ENCODE measurements around the gene OR8S1. TPM values are rescaled to one million over a fixed set of nuclear protein-coding genes. Genes with fewer than 3 reads are reported as not detected.
"Not testable (repeated sequence)": the region's sequence is repeated elsewhere in the genome, so short reads cannot be mapped to it uniquely, and the experiment has no call there.

The OR8S1 gene, protein sequence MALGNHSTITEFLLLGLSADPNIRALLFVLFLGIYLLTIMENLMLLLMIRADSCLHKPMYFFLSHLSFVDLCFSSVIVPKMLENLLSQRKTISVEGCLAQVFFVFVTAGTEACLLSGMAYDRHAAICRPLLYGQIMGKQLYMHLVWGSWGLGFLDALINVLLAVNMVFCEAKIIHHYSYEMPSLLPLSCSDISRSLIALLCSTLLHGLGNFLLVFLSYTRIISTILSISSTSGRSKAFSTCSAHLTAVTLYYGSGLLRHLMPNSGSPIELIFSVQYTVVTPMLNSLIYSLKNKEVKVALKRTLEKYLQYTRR
- not detected for polyA plus RNA-seq (ENCODE audit: insufficient read length in 4 of 4)

DNA sequence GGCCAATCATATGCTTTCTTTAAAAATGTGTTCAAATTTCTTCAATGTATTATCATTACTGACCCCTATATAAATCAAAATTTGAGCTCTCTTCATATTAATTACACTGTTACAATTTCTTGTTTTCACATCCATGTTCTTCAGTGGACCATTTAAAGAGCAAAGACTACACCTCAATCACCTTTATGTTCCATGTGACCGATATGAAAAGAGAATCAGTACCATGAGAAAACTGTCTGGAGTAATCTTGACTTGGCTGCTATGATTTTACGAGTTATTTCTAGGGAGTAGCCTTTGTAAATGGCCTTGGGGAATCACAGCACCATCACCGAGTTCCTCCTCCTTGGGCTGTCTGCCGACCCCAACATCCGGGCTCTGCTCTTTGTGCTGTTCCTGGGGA lies at the start of gene OR8S1:
Gene OR8S1 (plus strand): TSS at position 301 of the 400 bp plus-strand sequence. CDS start 0 bp downstream, at position 301.
- DNase-seq (ENCODE audit: low read depth in 4 of 4, low spot score in 3 of 4): no peak

DNA sequence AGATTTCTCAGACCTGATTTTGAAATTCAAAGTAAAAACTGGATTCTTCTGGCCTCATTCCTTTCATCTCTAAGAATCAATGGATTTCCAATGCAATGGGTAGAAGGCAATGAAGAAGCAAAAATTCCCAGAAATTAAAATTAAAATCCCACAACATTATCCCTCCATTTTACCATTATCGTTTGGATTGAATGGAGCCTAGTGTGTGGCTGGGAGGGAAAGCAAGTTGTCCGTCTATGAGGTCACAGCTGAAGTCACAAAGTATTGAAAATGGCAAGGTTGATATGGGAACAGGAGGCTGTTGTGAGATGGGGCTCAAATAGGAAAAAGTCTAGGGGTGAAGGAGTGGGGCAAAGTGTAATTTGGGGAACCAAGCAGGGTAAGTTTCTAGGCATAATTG lies 43.2 kb upstream of the OR8S1 start, which contains the start of gene C12orf54:
Gene C12orf54 (plus strand): TSS at position 301 of the 400 bp plus-strand sequence. CDS start 799 bp downstream, outside the sequence.
- DNase-seq (ENCODE audit: low read depth in 4 of 4, low spot score in 3 of 4): no peak

DNA sequence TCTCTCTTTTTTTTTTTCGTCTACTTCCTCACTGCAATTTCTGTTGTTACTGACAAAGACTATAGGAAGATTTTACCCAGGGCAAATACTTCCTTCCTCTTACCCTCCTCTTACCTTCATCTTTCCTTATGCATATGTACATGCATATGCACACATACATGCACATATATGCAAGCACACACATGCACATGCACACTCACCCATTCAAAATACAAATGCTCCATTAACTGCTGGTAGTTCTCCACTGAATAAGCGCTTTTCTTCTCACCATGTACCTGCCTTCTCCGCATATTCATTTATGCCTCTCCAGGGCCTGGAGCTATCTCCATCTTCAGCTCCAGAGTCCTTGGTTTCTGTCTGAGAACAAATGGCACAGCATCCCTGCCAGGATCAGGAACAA lies 42.5 kb upstream of the OR8S1 start:
- DNase-seq (ENCODE audit: low read depth in 4 of 4, low spot score in 3 of 4): no peak

DNA sequence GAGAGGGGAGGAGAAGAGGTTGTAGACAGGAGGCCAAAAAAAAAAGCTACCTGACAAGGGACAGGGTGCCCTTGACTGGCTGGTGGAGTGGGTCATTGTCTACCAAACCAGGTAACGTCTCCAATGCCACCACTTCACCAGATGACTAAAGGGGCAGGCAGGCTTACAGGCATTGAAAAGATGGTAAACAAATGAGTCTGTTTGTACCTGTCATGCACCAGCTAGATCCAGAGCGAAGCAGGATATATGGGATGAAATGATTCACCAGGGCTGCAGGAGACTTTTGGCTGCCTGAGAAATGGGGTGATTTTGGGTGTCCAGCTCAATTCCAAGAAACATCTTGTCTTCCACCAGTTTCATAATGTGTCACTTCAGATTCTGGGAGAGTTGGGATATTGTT lies 39.2 kb upstream of the OR8S1 start:
- no peak for DNase-seq (ENCODE audit: low read depth in 4 of 4, low spot score in 3 of 4)

DNA sequence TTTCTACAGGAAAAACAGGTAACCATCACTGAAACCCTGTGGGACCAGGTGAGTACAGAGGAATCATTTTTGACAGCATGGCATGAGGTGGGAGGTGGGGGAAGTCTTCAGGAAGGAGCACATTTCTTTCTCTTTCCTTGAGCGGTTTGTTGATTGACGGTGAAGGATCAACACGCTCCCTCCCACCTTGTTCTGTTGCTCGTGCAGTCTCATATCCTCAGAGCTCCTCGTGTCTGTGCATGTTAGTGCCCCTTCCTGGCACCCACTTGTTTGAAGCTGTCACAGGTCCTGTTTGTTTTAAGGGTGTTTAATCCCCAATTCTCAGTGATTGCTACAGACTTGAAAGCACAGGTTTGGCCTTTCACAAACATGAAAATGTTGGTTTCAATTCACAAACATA lies 38.8 kb upstream of the OR8S1 start:
- DNase-seq (ENCODE audit: low read depth in 4 of 4, low spot score in 3 of 4): no peak

DNA sequence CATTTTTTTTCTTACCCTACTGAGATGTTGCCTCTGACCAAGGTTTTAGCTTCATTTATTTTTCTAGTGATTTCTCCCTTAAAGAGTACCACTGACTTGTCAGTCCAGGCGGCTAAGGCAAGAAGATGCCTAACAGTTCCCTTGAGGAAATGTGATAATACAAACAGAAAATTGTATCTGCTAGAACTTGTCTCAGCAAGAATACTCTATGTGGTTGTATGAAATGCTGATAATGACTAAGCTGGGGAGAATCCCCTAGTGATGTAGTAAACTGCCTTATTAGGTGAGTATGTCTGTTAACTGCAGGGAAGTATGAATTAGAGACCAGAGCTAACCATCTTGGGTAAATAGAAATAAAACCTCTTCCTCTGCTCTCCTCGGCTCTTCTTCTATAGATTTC lies 36.4 kb upstream of the OR8S1 start:
- no peak for DNase-seq (ENCODE audit: low read depth in 4 of 4, low spot score in 3 of 4)

DNA sequence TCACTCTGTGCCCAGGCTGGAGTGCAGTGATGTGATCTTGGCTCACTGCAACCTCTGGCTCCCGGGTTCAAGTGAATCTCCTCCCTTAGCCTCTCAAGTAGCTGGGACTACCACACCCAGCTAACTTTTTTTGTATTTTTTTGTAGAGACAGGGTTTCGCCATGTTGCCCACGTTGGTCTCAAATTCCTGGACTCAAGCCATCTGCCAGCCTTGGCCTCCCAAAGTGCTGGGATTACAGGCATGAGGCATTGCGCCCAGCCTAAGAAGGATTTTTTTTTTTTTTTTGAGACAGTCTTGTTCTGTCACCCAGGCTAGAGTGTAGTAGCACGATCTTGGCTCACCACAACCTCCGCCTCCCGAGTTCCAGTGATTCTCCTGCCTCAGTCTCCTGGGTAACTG lies 36.0 kb upstream of the OR8S1 start:
- DNase-seq (ENCODE audit: low read depth in 4 of 4, low spot score in 3 of 4): not testable (repeated sequence)

DNA sequence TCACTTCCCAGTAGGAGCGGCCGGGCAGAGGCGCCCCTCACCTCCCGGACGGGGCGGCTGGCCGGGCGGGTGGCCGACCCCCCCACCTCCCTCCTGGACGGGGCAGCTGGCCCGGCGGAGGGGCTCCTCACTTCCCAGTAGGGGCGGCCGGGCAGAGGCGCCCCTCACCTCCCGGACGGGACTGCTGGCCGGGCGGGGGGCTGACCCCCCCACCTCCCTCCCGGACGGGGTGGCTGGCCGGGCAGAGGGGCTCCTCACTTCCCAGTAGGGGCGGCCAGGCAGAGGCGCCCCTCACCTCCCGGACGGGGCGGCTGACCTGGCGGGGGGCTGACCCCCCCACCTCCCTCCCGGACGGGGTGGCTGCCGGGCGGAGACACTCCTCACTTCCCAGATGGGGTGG lies 25.2 kb upstream of the OR8S1 start:
- DNase-seq (ENCODE audit: low read depth in 4 of 4, low spot score in 3 of 4): not testable (repeated sequence)

DNA sequence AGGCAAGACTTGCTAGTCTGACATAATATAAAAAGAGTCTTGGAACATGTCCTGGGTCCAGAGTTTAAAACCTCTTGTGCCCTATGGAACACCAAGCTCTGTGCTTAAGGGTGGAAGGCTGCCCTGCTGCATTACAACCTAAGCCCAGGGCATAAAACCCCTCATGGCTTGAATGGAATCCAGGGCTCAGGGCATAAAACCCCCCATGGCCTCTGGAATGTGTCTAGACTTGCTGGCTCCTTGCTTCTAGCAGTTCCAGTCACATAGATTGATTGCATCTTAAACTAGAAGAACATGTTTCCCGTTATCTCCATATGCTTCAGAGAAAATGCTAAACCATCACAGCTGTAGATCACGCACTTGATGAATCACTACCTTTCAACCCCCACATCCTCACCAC lies 18.6 kb upstream of the OR8S1 start:
- not testable (repeated sequence) for DNase-seq (ENCODE audit: low read depth in 4 of 4, low spot score in 3 of 4)

DNA sequence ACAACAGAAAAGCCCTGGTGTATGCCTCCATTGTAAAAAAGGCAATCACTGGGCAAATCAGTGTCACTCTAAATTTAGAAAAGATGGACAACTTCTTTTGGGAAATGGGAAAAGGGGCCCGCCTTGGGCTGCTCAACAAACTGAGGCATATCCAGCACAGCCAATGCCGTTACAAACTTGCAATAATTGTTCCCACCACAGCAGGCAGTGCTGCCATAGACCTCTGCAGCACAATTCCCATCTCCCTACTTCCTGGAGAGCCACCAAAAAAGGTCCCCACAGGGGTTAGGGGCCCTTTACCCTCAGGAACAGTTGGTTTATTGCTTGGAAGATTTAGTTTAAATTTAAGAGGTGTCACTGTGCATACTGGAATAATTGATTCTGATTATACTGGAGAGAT lies 16.4 kb upstream of the OR8S1 start:
- no peak for DNase-seq (ENCODE audit: low read depth in 4 of 4, low spot score in 3 of 4)

DNA sequence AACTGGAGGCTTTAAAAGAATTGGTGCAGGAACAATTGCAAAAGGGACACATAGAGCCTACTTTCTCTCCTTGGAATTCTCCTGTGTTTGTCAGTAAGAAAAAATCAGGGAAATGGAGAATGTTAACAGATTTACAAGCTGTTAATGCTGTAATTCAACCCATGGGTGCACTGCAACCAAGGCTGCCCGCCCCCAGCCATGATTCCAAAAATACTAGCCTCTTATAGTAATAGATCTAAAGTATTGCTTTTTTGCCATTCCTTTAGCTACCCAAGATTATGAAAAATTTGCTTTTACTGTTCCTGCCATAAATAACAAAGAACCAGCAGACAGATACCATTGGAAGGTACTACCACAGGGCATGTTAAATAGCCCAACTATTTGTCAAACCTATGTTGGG lies 15.3 kb upstream of the OR8S1 start:
- no peak for DNase-seq (ENCODE audit: low read depth in 4 of 4, low spot score in 3 of 4)

DNA sequence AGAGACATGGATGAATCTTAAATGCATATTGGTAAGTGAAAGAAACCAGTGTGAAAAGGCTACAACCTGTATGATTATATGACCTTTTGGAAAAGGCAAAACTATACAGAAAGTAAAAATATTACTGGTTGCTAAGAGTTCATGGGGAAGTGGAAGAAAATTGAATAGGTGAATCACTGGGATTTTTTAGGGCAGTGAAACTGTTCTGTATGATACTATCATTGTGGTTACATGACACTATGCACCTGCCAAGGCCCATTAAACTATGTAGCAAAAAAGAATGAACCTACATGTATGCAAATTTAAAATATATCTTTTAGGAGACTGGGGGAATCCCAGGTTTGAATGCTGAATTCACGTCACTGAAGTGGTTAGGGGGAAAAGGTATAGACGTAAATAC lies 12.6 kb upstream of the OR8S1 start:
- no peak for DNase-seq (ENCODE audit: low read depth in 4 of 4, low spot score in 3 of 4)

DNA sequence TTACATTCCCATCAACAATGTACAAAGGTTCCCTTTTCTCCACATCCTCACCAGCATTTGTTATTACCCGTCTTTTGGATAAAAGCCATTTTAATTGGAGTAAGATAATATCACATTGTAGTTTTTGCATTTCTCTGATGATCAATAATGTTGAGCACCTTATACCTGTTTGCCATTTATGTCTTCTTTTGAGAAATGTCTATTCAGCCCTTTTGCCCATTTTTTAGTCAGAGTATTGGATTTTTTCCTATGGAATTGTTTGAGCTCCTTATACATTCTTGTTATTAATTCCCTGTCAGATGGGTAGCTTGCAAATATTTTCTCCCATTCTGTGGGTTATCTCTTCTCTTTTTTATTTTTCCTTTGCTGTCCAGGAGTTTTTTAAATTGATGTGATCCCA lies 10.7 kb upstream of the OR8S1 start:
- DNase-seq (ENCODE audit: low read depth in 4 of 4, low spot score in 3 of 4): no peak

DNA sequence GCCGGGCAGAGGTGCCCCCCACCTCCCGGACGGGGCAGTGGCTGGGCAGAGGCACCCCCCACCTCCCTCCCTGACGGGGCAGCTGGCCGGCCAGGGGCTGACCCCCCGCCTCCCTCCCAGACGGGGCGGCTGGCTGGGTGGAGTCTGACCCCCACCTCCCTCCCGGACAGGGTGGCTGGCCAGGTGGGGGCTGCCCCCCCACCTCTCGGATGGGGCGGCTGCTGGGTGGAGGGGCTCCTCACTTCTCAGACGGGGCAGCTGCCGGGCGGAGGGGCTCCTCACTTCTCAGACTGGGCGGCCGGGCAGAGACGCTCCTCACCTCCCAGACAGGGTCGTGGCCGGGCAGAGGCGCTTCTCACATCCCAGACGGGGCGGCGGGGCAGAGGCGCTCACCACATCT lies 5.1 kb upstream of the OR8S1 start:
- not testable (repeated sequence) for DNase-seq (ENCODE audit: low read depth in 4 of 4, low spot score in 3 of 4)

DNA sequence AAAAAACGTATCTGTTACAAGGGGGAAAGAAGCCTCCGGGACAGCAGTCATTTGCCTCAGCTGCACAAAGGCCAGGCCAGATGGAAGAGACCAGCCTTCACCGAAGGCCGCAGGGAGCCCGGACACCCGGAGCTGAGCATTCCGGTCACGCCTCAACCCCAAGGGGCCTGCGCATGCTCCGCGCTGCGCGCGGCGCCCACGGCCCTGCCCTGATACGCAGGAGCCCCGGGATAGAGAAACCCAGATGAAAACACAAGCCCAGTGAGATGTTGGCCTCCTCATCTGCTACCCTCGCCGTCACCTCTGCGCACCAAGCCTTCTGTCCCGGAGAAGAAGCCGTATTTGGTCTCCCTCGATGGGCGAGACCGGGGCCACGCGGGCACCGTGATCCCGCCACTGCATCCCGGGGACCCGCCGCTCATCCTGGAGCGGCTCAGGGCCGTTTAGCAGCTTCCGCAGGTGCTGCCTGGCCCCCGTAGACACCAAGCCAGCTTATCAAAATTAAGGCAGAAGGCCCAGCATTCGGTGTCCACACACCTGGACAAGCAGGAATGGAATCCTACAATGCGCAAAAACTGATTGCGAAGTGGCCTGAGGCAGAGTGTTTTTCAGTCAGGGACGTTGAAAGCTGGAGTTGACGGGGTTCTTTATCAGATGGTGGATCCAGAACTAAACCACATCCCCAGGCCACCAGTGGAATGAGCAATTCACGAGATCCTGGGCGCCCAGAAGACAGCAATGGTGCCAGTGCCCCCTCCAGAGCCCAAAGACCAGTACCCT lies 2.6 kb downstream of the OR8S1 start:
- no peak for DNase-seq (ENCODE audit: low read depth in 4 of 4, low spot score in 3 of 4)

DNA sequence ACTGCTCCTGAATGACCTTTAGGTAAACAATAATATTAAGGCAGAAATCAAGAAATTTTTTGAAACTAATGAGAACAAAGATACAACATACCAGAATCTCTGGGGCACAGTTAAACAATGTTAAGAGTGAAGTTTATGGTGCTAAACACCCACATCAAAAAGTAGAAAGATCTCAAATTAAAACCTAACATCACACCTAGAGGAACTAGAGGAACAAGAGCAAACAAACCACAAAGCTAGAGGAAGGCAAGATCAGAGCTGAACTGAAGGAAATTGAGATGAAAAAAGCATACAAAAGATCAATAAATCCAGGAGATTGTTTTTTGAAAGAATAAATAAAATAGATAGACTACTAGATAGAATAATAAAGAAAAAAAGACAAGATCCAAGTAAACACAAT lies 7.2 kb downstream of the OR8S1 start:
- DNase-seq (ENCODE audit: low read depth in 4 of 4, low spot score in 3 of 4): no peak

DNA sequence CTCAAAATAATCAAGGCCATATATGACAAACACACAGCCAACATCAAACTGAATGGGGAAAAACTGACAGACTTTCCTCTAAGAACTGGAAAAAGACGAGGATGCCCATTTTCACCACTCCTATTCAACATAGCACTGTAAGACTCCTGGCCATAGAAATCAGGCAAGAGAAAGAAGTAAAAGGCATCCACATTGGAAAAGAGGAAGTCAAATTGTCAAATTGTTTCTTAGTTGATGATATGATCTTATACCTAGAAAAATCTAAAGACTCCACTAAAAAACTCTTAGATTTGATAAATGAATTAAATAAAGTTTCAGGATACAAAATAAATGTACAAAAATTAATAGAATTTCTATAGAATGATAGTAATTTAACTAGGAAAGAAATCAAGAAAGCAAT lies 11.2 kb downstream of the OR8S1 start:
- no peak for DNase-seq (ENCODE audit: low read depth in 4 of 4, low spot score in 3 of 4)

DNA sequence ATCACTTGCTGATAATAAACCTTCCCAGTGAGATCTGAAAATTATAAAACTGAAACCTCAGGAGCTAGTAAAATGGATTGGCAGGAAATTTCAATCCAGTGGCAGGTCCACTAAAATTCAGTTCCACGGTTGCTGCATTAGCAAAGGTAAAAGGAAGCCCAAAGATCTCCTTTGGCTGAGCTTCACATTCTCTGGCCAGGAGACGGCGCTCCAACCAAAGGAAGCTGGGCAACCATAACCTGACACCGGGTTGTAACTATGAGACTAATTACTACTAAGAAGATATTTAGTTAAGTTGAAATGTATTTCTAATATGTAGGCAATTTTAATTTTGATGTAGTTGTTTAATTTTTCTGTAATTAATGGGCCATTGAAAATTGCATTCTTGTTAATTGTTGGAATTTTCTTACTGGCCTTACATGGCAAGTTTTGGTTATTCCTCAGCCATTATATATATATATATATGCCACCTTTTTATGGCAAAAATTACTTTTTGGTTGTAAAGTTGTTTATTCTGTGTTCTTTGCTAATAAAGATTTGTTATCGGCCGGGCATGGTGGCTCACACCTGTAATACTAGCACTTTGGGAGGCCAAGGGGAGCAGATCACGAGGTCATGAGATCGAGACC lies 17.0 kb downstream of the OR8S1 start:
- peak in 1 of 4 donors; percentile 1 for DNase-seq (ENCODE audit: low read depth in 4 of 4, low spot score in 3 of 4)

DNA sequence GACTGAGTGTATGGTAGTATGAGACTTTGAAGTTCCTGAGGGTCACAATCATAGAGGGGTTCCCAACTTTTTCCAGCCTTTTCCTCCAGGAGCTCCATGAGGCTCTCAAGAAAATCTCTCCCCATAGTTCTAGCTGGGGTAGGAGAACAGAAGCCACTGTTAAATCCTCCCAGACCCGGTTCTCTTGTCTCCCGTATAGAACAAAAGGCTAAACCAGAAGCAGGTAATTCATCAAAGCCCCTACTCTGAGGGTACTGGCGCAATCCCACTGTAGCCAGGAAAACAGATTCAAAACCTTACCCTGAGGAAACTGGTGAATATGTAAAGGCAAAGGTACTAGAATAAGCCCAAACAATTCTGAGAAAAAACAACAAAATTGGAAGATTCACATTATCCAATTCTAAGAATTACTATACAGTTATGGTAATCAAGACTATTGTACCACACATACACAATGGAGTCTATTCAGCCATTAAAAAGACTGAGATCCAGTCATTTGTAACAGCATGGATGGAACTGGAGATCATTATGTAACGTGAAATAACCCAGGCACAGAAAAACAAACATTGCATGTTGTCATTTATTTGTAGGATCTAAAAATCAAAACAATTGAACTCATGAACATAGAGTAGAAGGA lies 20.5 kb downstream of the OR8S1 start:
- no peak for DNase-seq (ENCODE audit: low read depth in 4 of 4, low spot score in 3 of 4)

DNA sequence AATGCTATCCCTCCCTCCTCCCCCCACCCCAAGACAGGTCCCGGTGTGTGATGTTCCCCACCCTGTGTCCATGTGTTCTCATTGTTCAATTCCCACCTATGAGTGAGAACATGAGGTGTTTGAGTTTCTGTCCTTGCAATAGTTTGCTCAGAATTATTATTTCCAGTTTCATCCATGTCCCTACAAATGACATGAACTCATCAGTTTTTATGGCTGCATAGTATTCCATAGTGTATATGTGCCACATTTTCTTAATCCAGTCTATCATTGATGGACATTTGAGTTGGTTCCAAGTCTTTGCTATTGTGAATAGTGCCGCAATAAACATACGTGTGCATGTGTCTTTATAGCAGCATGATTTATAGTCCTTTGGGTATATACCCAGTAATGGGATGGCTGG lies 21.6 kb downstream of the OR8S1 start:
- DNase-seq (ENCODE audit: low read depth in 4 of 4, low spot score in 3 of 4): not testable (repeated sequence)

DNA sequence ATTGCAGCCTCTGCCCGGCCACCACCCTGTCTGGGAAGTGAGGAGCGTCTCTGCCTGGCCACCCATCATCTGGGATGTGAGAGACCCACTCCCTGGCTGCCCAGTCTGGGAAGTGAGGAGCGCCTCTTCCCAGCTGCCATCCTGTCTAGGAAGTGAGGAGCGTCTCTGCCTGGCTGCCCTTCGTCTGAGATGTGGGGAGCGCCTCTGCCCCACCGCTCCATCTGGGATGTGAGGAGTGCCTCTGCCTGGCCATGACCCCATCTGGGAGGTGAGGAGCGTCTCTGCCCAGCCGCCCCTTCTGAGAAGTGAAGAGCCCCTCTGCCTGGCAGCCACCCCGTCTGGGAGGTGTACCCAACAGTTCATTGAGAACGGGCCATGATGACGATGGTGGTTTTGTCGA lies 26.2 kb downstream of the OR8S1 start:
- not testable (repeated sequence) for DNase-seq (ENCODE audit: low read depth in 4 of 4, low spot score in 3 of 4)

Measured in right renal pelvis (tissue), 4 donors.